HG02759 (cell line): Measurements from ENCODE around the gene MKX.

Experiments
- ATAC-seq: cut with Tn5 transposase; IDR thresholded peaks from one replicate; pipeline ENCODE4 v1.9.1; 2021; ENCODE audit warnings: mild to moderate bottlenecking, moderate library complexity; ENCODE audit not compliant: unreplicated experiment

MKX gene

GRCh38 chr10:27742195-27743011 lies 3.2 kb downstream of the MKX start:
- peak; percentile 96 for ATAC-seq

- no peak for ATAC-seq
Observed at GRCh38 chr10:27741173-27742091, 4.2 kb downstream of the MKX start.

- ATAC-seq, result no peak
Observed at GRCh38 chr10:27736396-27736795, 9.2 kb downstream of the MKX start.

GRCh38 chr10:27730041-27730440 lies 15.6 kb downstream of the MKX start:
- no peak for ATAC-seq

GRCh38 chr10:27728338-27728737 lies 17.3 kb downstream of the MKX start:
- no peak for ATAC-seq

- no peak for ATAC-seq
Observed at GRCh38 chr10:27724287-27724686, 21.3 kb downstream of the MKX start.

- ATAC-seq, result no peak
Observed at GRCh38 chr10:27723436-27723835, 22.2 kb downstream of the MKX start.

GRCh38 chr10:27720529-27720928 lies 25.1 kb downstream of the MKX start:
- no peak for ATAC-seq

- ATAC-seq, result no peak
Observed at GRCh38 chr10:27719052-27719451, 26.6 kb downstream of the MKX start.

GRCh38 chr10:27717861-27718260 lies 27.8 kb downstream of the MKX start:
- no peak for ATAC-seq

GRCh38 chr10:27717224-27717623 lies 28.4 kb downstream of the MKX start:
- ATAC-seq, result no peak

GRCh38 chr10:27716521-27716920 lies 29.1 kb downstream of the MKX start:
- ATAC-seq, result no peak

- ATAC-seq, result no peak
Observed at GRCh38 chr10:27715505-27715904, 30.1 kb downstream of the MKX start.

GRCh38 chr10:27714349-27714748 lies 31.3 kb downstream of the MKX start:
- ATAC-seq, result no peak

- no peak for ATAC-seq
Observed at GRCh38 chr10:27713941-27714340, 31.7 kb downstream of the MKX start.

GRCh38 chr10:27710014-27710413 lies 35.6 kb downstream of the MKX start:
- ATAC-seq, result no peak

GRCh38 chr10:27709304-27709703 lies 36.3 kb downstream of the MKX start:
- ATAC-seq, result no peak

GRCh38 chr10:27701938-27702537 lies 43.6 kb downstream of the MKX start:
- ATAC-seq, result no peak

- ATAC-seq, result no peak
Observed at GRCh38 chr10:27699776-27700175, 45.8 kb downstream of the MKX start.

GRCh38 chr10:27698961-27699360 lies 46.7 kb downstream of the MKX start:
- no peak for ATAC-seq

GRCh38 chr10:27696466-27696865 lies 49.2 kb downstream of the MKX start:
- no peak for ATAC-seq

GRCh38 chr10:27695706-27696105 lies 49.9 kb downstream of the MKX start:
- ATAC-seq, result no peak
